ENCODE data around the gene SNTB2. TPM values are rescaled to one million over a fixed set of nuclear protein-coding genes. Genes with fewer than 3 reads are reported as not detected.

Gene SNTB2
- total and polyA plus RNA-seq, 9 of the 15 experiments (the other 6 are each of a cell fraction or from before 2014, with no cell fraction given) = 1.2 to 13.7 (median 5.7) TPM

GRCh38 chr16:69330286-69331109, 143.5 kb downstream of the SNTB2 start, which contains the start of gene PDF:
TSS of gene PDF (minus strand) at chr16:69330588. CDS start at chr16:69330570, 18 bp downstream.
- intact Hi-C loops (cut with micrococcal nuclease) = no loop called here
- TF ChIP-seq TBP (optimal IDR thresholded peaks at IDR 0.05; ENCODE audit: low read depth, low read length) = peak; percentile 55
- TF ChIP-seq PHF20 (IDR thresholded peaks at IDR 0.05; ENCODE audit: partially characterized antibody) = peak; percentile 80
- 0 out of 2 replicates have a peak, but pooled peaks have one; percentile 71 for TF ChIP-seq ZBTB9 (CRISPR knock-in tag; IDR thresholded peaks at IDR 0.05)
- peak; percentile 47 to 92 (median 89) for TF ChIP-seq YY1 (IDR thresholded peaks at IDR 0.05; ENCODE audit: borderline replicate concordance in 1 of 3, control insufficient read depth in 1 of 3, extremely low read depth in 1 of 3, insufficient read depth in 3 of 3, insufficient read length in 1 of 3, insufficient replicate concordance in 2 of 3, low read depth in 1 of 3, low read length in 2 of 3)
- TF ChIP-seq EZH2 (IDR thresholded peaks at IDR 0.05; ENCODE audit: borderline replicate concordance, low read depth, low read length) = no peak
- TF ChIP-seq TCFL5 (CRISPR knock-in tag; conservative IDR thresholded peaks at IDR 0.05) = no peak
- TF ChIP-seq, protein P1, sequence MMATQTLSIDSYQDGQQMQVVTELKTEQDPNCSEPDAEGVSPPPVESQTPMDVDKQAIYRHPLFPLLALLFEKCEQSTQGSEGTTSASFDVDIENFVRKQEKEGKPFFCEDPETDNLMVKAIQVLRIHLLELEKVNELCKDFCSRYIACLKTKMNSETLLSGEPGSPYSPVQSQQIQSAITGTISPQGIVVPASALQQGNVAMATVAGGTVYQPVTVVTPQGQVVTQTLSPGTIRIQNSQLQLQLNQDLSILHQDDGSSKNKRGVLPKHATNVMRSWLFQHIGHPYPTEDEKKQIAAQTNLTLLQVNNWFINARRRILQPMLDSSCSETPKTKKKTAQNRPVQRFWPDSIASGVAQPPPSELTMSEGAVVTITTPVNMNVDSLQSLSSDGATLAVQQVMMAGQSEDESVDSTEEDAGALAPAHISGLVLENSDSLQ (IDR thresholded peaks at IDR 0.05) = peak; percentile 82
- peak; percentile 47; the same call in 1 of the 2 replicates for TF ChIP-seq PML (IDR thresholded peaks at IDR 0.05; ENCODE audit: low read length)
- TF ChIP-seq SRF (CRISPR knock-in tag; IDR thresholded peaks at IDR 0.05) = peak; percentile 35 to 70; a peak in 1 of 4 replicates
- TF ChIP-seq, protein P2, sequence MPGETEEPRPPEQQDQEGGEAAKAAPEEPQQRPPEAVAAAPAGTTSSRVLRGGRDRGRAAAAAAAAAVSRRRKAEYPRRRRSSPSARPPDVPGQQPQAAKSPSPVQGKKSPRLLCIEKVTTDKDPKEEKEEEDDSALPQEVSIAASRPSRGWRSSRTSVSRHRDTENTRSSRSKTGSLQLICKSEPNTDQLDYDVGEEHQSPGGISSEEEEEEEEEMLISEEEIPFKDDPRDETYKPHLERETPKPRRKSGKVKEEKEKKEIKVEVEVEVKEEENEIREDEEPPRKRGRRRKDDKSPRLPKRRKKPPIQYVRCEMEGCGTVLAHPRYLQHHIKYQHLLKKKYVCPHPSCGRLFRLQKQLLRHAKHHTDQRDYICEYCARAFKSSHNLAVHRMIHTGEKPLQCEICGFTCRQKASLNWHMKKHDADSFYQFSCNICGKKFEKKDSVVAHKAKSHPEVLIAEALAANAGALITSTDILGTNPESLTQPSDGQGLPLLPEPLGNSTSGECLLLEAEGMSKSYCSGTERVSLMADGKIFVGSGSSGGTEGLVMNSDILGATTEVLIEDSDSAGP (CRISPR knock-in tag; IDR thresholded peaks at IDR 0.05) = peak; percentile 63; the same call in 1 of the 2 replicates
- no peak for TF ChIP-seq NCOA2 (IDR thresholded peaks at IDR 0.05; ENCODE audit: partially characterized antibody in 2 of 2)
- no peak for TF ChIP-seq DMBX1 (CRISPR knock-in tag; IDR thresholded peaks at IDR 0.05; ENCODE audit: borderline replicate concordance)
- no peak for TF ChIP-seq TRIM28 (IDR thresholded peaks at IDR 0.05)
- peak; percentile 100 for TF ChIP-seq POLR2AphosphoS2 (IDR thresholded peaks at IDR 0.05; ENCODE audit: low read length)
- 0 out of 2 replicates have a peak, but pooled peaks have one; percentile 46 for TF ChIP-seq GTF2E2 (tag; IDR thresholded peaks at IDR 0.05)
- TF ChIP-seq ZKSCAN3 (CRISPR knock-in tag; IDR thresholded peaks at IDR 0.05) = no peak

More at GRCh38 chr16:69330286-69331109, 143.5 kb downstream of the SNTB2 start, which contains the start of gene PDF:
- in situ Hi-C loops (cut with MboI) = no loop called here
- Histone ChIP-seq H2AFZ (ENCODE audit: low read depth, low read length) (peak within 1 kb of the TSS; percentile 86), H3K9me1 (ENCODE audit: control insufficient read depth, insufficient read depth, low read length) (no peaks in the 10 kb centered on the region), H3K9ac (ENCODE audit: insufficient read depth in 1 of 2, low read depth in 2 of 2, low read length in 2 of 2) (peak within 1 kb of the TSS; percentile 85 to 97), H3K4me2 (ENCODE audit: insufficient read depth, low read length) (peak within 1 kb of the TSS; percentile 89), H4K20me1 (replicated peaks; ENCODE audit: control insufficient read depth, insufficient read depth, low read length) (peaks cover 24% of the 10 kb centered on the region), H3K79me2 (ENCODE audit: control insufficient read depth, insufficient read depth, low read length) (peaks cover 61% of the 10 kb centered on the region), H3K9me3 (replicated peaks; ENCODE audit: control insufficient read depth, insufficient read depth, low read depth, low read length) (no peaks in the 10 kb centered on the region), H3K27me3 (ENCODE audit: control insufficient read depth in 2 of 2, insufficient read depth in 2 of 2, low read length in 2 of 2) (no peaks in the 10 kb centered on the region), H3K4me1 (replicated peaks in 1 of 2; ENCODE audit: control insufficient read depth in 2 of 2, insufficient read depth in 2 of 2, low read length in 2 of 2) (peaks cover 21 to 53% of the 10 kb centered on the region in 2 experiments; a peak in 4 of 5 replicates), H3K4me3 (peak within 1 kb of the TSS; percentile 88), H3K27ac (ENCODE audit: extremely low read depth, low read depth, low read length) (peak within 1 kb of the TSS; percentile 95), H3K36me3 (ENCODE audit: control insufficient read depth, insufficient read depth, low read length) (peaks cover 80% of the 10 kb centered on the region)
- WGBS (ENCODE audit: insufficient coverage, low coverage, missing lambda C conversion rate) = 2% methylated on average over 63 of the region's 93 CpGs
- peak; percentile 90 to 97 (median 92) for DNase-seq (ENCODE audit: extremely low read depth in 1 of 4, low spot score in 3 of 4)
- ATAC-seq = peak; percentile 97
- ChIA-PET POLR2A (interaction anchor here (0.6 to 5.1 kb wide), 9 partner anchors 8 to 810 kb away, joined by 3 to 51 read pairs (median 4); partner anchors contain the start of genes COG8 and NIP7), CTCF (ENCODE audit: low intra/inter-chr PET ratio) (interaction anchor here (1.1 kb wide), 1 partner anchor 9 kb away, joined by 8 read pairs; the partner anchor contains the start of genes COG8 and NIP7)
- no TSS peak for BruUV-seq (replicated peaks)
- peak; percentile 84 for FAIRE-seq

All from K562 (cell line).